Measurements from ENCODE around the gene TAF12.
A peak's percentile ranks its signal among the peaks of the same experiment; 100 is the strongest.
"Not testable (repeated sequence)": the region's sequence is repeated elsewhere in the genome, so short reads cannot be mapped to it uniquely, and the experiment has no call there.

Gene TAF12

GRCh38 chr1:28648474-28649198, 5.8 kb upstream of the TAF12 start, which contains the start of gene RNU11:
Gene RNU11, plus strand, starts transcription at chr1:28648600.
- Histone ChIP-seq H3K27me3 (ENCODE audit: insufficient read depth, poor library complexity, severe bottlenecking) (no peaks in the 10 kb centered on the region), H3K27ac (replicated peaks) (peak within 1 kb of the TSS; percentile 99), H3K4me3 (replicated peaks; ENCODE audit: insufficient read depth, low read length) (peak within 1 kb of the TSS; percentile 28)
- TF ChIP-seq GABPA (IDR thresholded peaks at IDR 0.05; ENCODE audit: low read depth) (peak; percentile 70; the same call in 1 of the 2 replicates), POLR2AphosphoS5 (IDR thresholded peaks at IDR 0.05; ENCODE audit: low read depth) (peak; percentile 100), CTCF (IDR thresholded peaks at IDR 0.05; ENCODE audit: insufficient read depth, low read length) (no peak), SPI1 (IDR thresholded peaks at IDR 0.05; ENCODE audit: borderline replicate concordance, low read depth) (peak; percentile 36; the same call in 1 of the 2 replicates), REST (IDR thresholded peaks at IDR 0.05; ENCODE audit: insufficient replicate concordance, low read depth) (peak; percentile 46)
- DNase-seq (ENCODE audit: low read depth in 1 of 2, low spot score in 1 of 2): peak; percentile 93 to 95

- TF ChIP-seq CTCF (IDR thresholded peaks at IDR 0.05; ENCODE audit: insufficient read depth, low read length) (no peak), SPI1 (IDR thresholded peaks at IDR 0.05; ENCODE audit: borderline replicate concordance, low read depth) (peak; percentile 42; the same call in 1 of the 2 replicates), REST (IDR thresholded peaks at IDR 0.05; ENCODE audit: insufficient replicate concordance, low read depth) (no peak)
- DNase-seq (ENCODE audit: low read depth in 1 of 2, low spot score in 1 of 2): peak; percentile 87 to 96
- Histone ChIP-seq H3K27ac (replicated peaks) (peak overlapping the region; percentile 99), H3K4me3 (replicated peaks; ENCODE audit: insufficient read depth, low read length) (peak overlapping the region; percentile 25), H3K27me3 (ENCODE audit: insufficient read depth, poor library complexity, severe bottlenecking) (no peaks in the 10 kb centered on the region)
Observed at GRCh38 chr1:28648008-28648473, 5.2 kb upstream of the TAF12 start.

- Histone ChIP-seq H3K4me3 (replicated peaks; ENCODE audit: insufficient read depth, low read length) (no peak overlapping the region), H3K27ac (replicated peaks) (no peak overlapping the region), H3K27me3 (ENCODE audit: insufficient read depth, poor library complexity, severe bottlenecking) (no peaks in the 10 kb centered on the region)
- TF ChIP-seq GABPA (IDR thresholded peaks at IDR 0.05; ENCODE audit: low read depth): no peak
- no peak for TF ChIP-seq REST (IDR thresholded peaks at IDR 0.05; ENCODE audit: insufficient replicate concordance, low read depth)
- TF ChIP-seq SPI1 (IDR thresholded peaks at IDR 0.05; ENCODE audit: borderline replicate concordance, low read depth): no peak
- no peak for TF ChIP-seq CTCF (IDR thresholded peaks at IDR 0.05; ENCODE audit: insufficient read depth, low read length)
- no peak for TF ChIP-seq POLR2AphosphoS5 (IDR thresholded peaks at IDR 0.05; ENCODE audit: low read depth)
- DNase-seq (ENCODE audit: low read depth in 1 of 2, low spot score in 1 of 2): no peak
Observed at GRCh38 chr1:28646040-28646439, 3.2 kb upstream of the TAF12 start.

GRCh38 chr1:28645406-28645805, 2.5 kb upstream of the TAF12 start:
- not testable (repeated sequence) for H3K4me3 ChIP-seq (replicated peaks; ENCODE audit: insufficient read depth, low read length); H3K27ac ChIP-seq (replicated peaks); H3K27me3 ChIP-seq (ENCODE audit: insufficient read depth, poor library complexity, severe bottlenecking); DNase-seq (ENCODE audit: low read depth in 1 of 2, low spot score in 1 of 2)
